HG03045 (cell line): Measurements from ENCODE around the gene KY.

Experiments
- ATAC-seq: cut with Tn5 transposase; IDR thresholded peaks from one replicate; pipeline ENCODE4 v1.9.1; 2021; ENCODE audit warnings: mild to moderate bottlenecking, moderate library complexity; ENCODE audit not compliant: unreplicated experiment

Gene KY

DNA sequence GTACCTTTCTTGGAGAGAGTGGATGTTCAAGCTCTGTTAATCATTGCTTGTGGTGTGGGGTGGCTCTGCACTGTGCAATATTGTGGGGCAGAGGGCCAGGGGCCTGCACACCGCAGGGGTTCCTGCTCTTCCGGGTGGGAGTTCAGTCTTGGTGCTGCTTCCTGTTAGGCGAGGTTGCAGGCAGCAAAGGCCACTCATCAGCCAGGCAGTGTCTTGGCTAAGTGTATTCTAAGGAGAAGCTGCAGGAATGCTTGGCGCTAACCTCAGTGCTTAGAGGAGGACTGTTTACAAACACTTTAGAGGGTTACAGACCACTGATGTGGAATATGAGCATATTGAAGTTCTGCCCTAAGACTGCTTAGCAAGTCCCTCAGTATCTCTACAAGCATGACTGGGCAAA, 83.2 kb downstream of the KY start:
- no peak for ATAC-seq

DNA sequence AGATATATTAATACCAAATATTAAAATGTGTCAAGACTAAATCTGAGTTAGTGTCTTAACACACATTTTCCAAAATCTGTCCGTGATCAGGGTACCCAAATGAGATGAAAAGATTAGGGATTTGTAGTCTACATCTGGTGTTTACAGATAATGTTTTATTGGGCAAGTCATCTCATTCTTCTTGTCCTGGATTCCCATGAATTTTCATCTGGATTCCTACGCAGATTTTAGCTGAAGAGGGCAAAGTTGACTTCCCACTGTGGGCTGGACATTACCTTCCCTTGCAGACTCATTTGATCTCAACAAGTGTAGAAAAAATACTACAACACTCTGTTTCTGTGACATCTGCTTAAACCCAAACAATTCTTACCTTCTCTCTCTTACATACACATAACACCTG, 85.8 kb downstream of the KY start:
- no peak for ATAC-seq

DNA sequence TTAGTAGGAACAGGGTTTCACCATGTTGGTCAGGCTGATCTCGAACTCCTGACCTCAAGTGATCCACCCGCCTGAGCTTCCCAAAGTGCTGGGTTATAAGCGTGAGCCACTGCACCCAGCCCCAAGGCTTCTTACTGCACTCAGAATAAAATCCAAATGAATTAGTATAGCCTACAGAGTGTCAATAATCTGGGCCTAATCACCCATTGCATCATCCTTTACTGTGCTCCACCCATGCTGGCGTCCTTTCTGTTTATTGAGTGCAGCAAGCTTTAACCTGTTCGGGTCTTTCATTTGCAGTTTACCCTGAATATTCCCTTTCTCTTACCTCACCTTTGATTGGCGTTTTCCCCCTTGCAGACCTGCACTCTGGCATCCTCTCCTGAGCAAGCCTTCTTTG, 87.2 kb downstream of the KY start:
- ATAC-seq, result no peak

DNA sequence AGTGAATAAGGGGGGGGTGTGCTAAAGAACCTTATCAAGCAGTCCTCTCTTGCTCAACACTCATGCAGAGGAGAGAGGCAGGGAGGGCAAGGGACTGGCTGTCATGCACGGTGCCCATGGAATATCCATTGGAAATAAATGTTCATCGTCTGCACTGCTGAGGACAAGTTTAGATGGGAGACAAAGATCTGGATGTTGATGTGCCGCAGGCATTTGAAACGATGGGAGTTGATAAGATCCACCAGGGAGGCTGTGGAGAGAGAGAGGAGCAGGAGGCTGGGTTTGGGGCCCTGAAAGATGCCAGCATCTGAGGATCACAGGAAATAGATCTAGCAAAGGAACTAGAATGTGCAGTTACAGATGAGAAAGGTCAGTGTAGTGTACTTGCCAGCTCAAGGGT, 88.8 kb downstream of the KY start:
- no peak for ATAC-seq

DNA sequence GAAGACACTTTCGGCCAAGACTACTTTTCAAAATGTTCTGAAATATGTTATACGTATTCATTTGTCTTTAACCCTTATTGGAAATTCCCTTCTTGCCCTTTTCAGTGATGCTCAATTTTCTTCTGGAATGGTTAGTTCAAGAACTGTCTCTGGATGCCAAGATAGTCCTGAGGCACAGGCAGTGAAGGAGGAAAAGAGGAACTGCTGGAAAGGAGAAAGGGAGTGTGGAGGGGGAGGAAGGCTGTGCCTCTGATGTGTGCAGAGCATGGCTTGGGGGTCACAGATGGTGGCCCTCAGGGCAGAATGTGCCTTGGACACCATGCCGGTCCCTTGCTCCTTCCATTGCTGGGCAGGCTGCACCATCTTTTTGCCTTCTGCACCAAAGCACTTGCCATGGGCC, 91.2 kb downstream of the KY start:
- no peak for ATAC-seq
